ENCODE measurements around the gene EYA4. TPM values are rescaled to one million over a fixed set of nuclear protein-coding genes. Genes with fewer than 3 reads are reported as not detected.

The EYA4 gene
- total and polyA plus RNA-seq, 2 donors (not counting 3 experiments of a cell fraction or from before 2014, with no cell fraction given) = not detected

- peak; percentile 12 for DNase-seq (ENCODE audit: low read depth, low spot score)
Observed at GRCh38 chr6:133241901-133242636, 912 bp downstream of the EYA4 start.

GRCh38 chr6:133242637-133243585 is 1.8 kb downstream of the EYA4 start:
- H3K4me1 ChIP-seq (ENCODE audit: control insufficient read depth, extremely low read depth, insufficient read depth, low read length) = peaks cover 8% of the 10 kb centered on the region
- dilution Hi-C loops (cut with MboI; ENCODE audit: extremely low pct_ligation_motif_present, low sequenced_read_pairs) (no loop called here), intact Hi-C loops (cut with micrococcal nuclease) (no loop called here)
- H3K4me2 ChIP-seq (ENCODE audit: insufficient read depth, low read length) = peak overlapping the region; percentile 67
- no peaks in the 10 kb centered on the region for H3K9me3 ChIP-seq (replicated peaks; ENCODE audit: control insufficient read depth, insufficient read depth, low read length)
- ChIA-PET POLR2A (no interaction called here), CTCF (no interaction called here)
- FAIRE-seq (no peak), DNase-seq (ENCODE audit: low read depth, low spot score) (peak; percentile 7)
- no peaks in the 10 kb centered on the region for H4K20me1 ChIP-seq (replicated peaks; ENCODE audit: control insufficient read depth, extremely low read depth, insufficient read depth, low read length)
- no peak overlapping the region for H3K27ac ChIP-seq (ENCODE audit: insufficient read depth, low read depth, low read length)
- BruUV-seq (replicated peaks) = no TSS peak
- peak overlapping the region in 1 of 3 experiments; percentile 30 for H3K4me3 ChIP-seq (replicated peaks in 1 of 3; ENCODE audit: insufficient read depth in 1 of 3, low read depth in 1 of 3, low read length in 3 of 3)
- H3K36me3 ChIP-seq (ENCODE audit: control insufficient read depth in 2 of 2, extremely low read depth in 1 of 2, insufficient read depth in 2 of 2, low read length in 2 of 2) = no peaks in the 10 kb centered on the region
- no peak overlapping the region for H3K9ac ChIP-seq (replicated peaks; ENCODE audit: extremely low read depth, insufficient read depth, low read length)
- H3K9me1 ChIP-seq (replicated peaks; ENCODE audit: control insufficient read depth, extremely low read depth, insufficient read depth, low read length) = no peaks in the 10 kb centered on the region
- H2AFZ ChIP-seq (ENCODE audit: low read depth, low read length) = no peak overlapping the region
- no peaks in the 10 kb centered on the region for H3K79me2 ChIP-seq (ENCODE audit: control insufficient read depth, insufficient read depth, low read length)
- H3K27me3 ChIP-seq (ENCODE audit: control insufficient read depth in 2 of 2, insufficient read depth in 2 of 2, low read length in 2 of 2) = peaks cover 45 to 85% of the 10 kb centered on the region in 2 experiments
- TF ChIP-seq EZH2 (IDR thresholded peaks at IDR 0.05; ENCODE audit: borderline replicate concordance, low read depth, low read length, severe bottlenecking) = peak; percentile 63
- TF ChIP-seq MYC (IDR thresholded peaks at IDR 0.05; ENCODE audit: low read depth, low read length) = no peak
- TF ChIP-seq POLR2A (IDR thresholded peaks at IDR 0.05; ENCODE audit: low read depth, low read length) = no peak
- TF ChIP-seq MAX (IDR thresholded peaks at IDR 0.05; ENCODE audit: insufficient read depth, insufficient read length) = no peak
- no peak for TF ChIP-seq GATA2 (IDR thresholded peaks at IDR 0.05; ENCODE audit: insufficient read depth, insufficient read length, low read depth, low read length)
- TF ChIP-seq POLR2AphosphoS5 (IDR thresholded peaks at IDR 0.05; ENCODE audit: insufficient read depth, low read depth, low read length) = no peak
- no peak for TF ChIP-seq CTCF (IDR thresholded peaks at IDR 0.05; ENCODE audit: extremely low read depth in 1 of 2, insufficient read depth in 1 of 2, low read depth in 1 of 2, low read length in 2 of 2)

More at GRCh38 chr6:133241901-133242636, 912 bp downstream of the EYA4 start:
- Histone ChIP-seq H2AFZ (ENCODE audit: low read depth, low read length) (peak overlapping the region; percentile 51), H3K9me1 (replicated peaks; ENCODE audit: control insufficient read depth, extremely low read depth, insufficient read depth, low read length) (no peaks in the 10 kb centered on the region), H3K9ac (replicated peaks; ENCODE audit: extremely low read depth, insufficient read depth, low read length) (no peak overlapping the region), H3K9me3 (replicated peaks; ENCODE audit: control insufficient read depth, insufficient read depth, low read length) (no peaks in the 10 kb centered on the region), H3K4me2 (ENCODE audit: insufficient read depth, low read length) (peak overlapping the region; percentile 67), H3K36me3 (ENCODE audit: control insufficient read depth in 2 of 2, extremely low read depth in 1 of 2, insufficient read depth in 2 of 2, low read length in 2 of 2) (no peaks in the 10 kb centered on the region), H4K20me1 (replicated peaks; ENCODE audit: control insufficient read depth, extremely low read depth, insufficient read depth, low read length) (no peaks in the 10 kb centered on the region), H3K27ac (ENCODE audit: insufficient read depth, low read depth, low read length) (no peak overlapping the region), H3K4me3 (replicated peaks in 1 of 3; ENCODE audit: insufficient read depth in 1 of 3, low read depth in 1 of 3, low read length in 3 of 3) (peak overlapping the region in 2 of 3 experiments; percentile 3 to 30), H3K4me1 (ENCODE audit: control insufficient read depth, extremely low read depth, insufficient read depth, low read length) (peaks cover 8% of the 10 kb centered on the region), H3K27me3 (ENCODE audit: control insufficient read depth in 2 of 2, insufficient read depth in 2 of 2, low read length in 2 of 2) (peaks cover 42 to 78% of the 10 kb centered on the region in 2 experiments), H3K79me2 (ENCODE audit: control insufficient read depth, insufficient read depth, low read length) (no peaks in the 10 kb centered on the region)
- intact Hi-C loops (cut with micrococcal nuclease) (no loop called here), dilution Hi-C loops (cut with MboI; ENCODE audit: extremely low pct_ligation_motif_present, low sequenced_read_pairs) (no loop called here)
- POLR2A ChIA-PET = no interaction called here
- no peak for TF ChIP-seq FOS (IDR thresholded peaks at IDR 0.05; ENCODE audit: borderline replicate concordance, insufficient read depth, low read length)
- TF ChIP-seq EZH2 (IDR thresholded peaks at IDR 0.05; ENCODE audit: borderline replicate concordance, low read depth, low read length, severe bottlenecking) = peak; percentile 68
- BruUV-seq (replicated peaks) = no TSS peak
- CTCF ChIA-PET = no interaction called here
- no peak for FAIRE-seq
